ENCODE data around the gene COL6A2.
A peak's percentile ranks its signal among the peaks of the same experiment; 100 is the strongest.

COL6A2 gene

DNA sequence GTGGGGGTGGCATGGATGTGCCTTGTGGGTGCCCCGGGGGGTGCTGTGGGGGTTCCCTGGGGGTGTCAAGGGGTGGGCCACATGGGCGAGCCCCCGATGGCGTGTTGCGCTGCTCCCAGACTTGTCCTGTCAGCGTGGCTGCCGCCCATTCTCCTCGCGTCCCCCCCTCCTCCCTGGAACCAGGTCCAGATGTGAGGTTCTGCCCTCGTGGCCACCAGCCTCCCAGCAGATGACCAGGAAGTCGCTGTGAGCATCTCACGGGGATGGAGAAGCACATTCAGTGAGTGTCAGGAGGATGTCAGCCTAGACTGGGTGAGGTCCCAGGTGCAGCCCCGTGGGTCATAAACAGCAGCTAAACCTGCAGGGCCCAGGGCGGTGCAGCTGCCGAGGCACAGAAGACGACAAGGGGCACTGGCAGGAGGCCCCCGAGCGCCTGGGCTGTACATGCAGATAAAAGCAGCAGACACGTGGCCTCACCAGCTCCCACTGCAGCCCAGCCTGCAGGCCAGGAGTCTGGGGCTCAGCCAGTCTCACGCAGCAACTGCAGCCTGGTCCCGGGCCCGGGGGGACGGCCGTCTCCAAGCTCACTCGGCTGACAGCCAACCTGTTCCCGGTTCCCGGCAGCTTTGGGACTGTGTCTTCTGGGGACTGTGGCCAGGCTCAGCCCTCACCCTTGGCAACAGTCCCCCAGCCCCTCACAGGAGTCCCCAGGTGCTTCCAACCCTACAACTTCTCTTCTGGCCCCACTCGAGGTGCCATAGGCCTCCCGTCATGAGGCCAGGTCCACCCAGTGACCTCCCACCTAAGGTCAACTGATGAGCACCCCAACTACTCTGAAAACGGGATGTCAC lies 17.5 kb upstream of the COL6A2 start:
- H3K4me3 ChIP-seq (ENCODE audit: control insufficient read depth, low read depth, low read length), result no peak overlapping the region
- no peak for DNase-seq (ENCODE audit: low read depth)
- TF ChIP-seq, protein P1, sequence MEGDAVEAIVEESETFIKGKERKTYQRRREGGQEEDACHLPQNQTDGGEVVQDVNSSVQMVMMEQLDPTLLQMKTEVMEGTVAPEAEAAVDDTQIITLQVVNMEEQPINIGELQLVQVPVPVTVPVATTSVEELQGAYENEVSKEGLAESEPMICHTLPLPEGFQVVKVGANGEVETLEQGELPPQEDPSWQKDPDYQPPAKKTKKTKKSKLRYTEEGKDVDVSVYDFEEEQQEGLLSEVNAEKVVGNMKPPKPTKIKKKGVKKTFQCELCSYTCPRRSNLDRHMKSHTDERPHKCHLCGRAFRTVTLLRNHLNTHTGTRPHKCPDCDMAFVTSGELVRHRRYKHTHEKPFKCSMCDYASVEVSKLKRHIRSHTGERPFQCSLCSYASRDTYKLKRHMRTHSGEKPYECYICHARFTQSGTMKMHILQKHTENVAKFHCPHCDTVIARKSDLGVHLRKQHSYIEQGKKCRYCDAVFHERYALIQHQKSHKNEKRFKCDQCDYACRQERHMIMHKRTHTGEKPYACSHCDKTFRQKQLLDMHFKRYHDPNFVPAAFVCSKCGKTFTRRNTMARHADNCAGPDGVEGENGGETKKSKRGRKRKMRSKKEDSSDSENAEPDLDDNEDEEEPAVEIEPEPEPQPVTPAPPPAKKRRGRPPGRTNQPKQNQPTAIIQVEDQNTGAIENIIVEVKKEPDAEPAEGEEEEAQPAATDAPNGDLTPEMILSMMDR (IDR thresholded peaks at IDR 0.05; ENCODE audit: control insufficient read depth, insufficient read depth, low read depth, low read length, missing control alignments), result no peak

GRCh38 chr21:46081022-46081861 lies 16.7 kb upstream of the COL6A2 start:
- no peak for DNase-seq (ENCODE audit: low read depth)
- no peak overlapping the region for H3K4me3 ChIP-seq (ENCODE audit: control insufficient read depth, low read depth, low read length)
- TF ChIP-seq, protein P1 (IDR thresholded peaks at IDR 0.05; ENCODE audit: control insufficient read depth, insufficient read depth, low read depth, low read length, missing control alignments), result no peak

- H3K4me3 ChIP-seq (ENCODE audit: control insufficient read depth, low read depth, low read length), result no peak overlapping the region
- no peak for DNase-seq (ENCODE audit: low read depth)
- TF ChIP-seq, protein P1 (IDR thresholded peaks at IDR 0.05; ENCODE audit: control insufficient read depth, insufficient read depth, low read depth, low read length, missing control alignments), result no peak
Observed at GRCh38 chr21:46081862-46082712, 15.8 kb upstream of the COL6A2 start.

- no peak overlapping the region for H3K4me3 ChIP-seq (ENCODE audit: control insufficient read depth, low read depth, low read length)
- TF ChIP-seq, protein P1 (IDR thresholded peaks at IDR 0.05; ENCODE audit: control insufficient read depth, insufficient read depth, low read depth, low read length, missing control alignments), result no peak
- DNase-seq (ENCODE audit: low read depth), result no peak
Observed at GRCh38 chr21:46082713-46082962, 15.3 kb upstream of the COL6A2 start.

GRCh38 chr21:46082963-46083790 lies 14.7 kb upstream of the COL6A2 start:
- TF ChIP-seq, protein P1 (IDR thresholded peaks at IDR 0.05; ENCODE audit: control insufficient read depth, insufficient read depth, low read depth, low read length, missing control alignments), result no peak
- peak; percentile 72 for DNase-seq (ENCODE audit: low read depth)
- no peak overlapping the region for H3K4me3 ChIP-seq (ENCODE audit: control insufficient read depth, low read depth, low read length)
